ACHN (cell line): ENCODE data around the gene EVA1A.

Source experiments
- DNase-seq: peaks from one replicate; pipeline ENCODE4 v3.0.0-alpha.2; 2015
- in situ Hi-C: cut with HindIII; loops from 2 replicates; pipeline ENCODE4 v1.10.0; 2017; ENCODE audit warnings: low sequenced_read_pairs, low pct_ligation_motif_present, low pct_unique_long_range_greater_than_20kb

EVA1A gene

GRCh38 chr2:75525434-75526310 is 35.1 kb downstream of the EVA1A start:
- in situ Hi-C loops, result no loop called here
- peak; percentile 62 for DNase-seq

- DNase-seq, result no peak
- in situ Hi-C loops, result no loop called here
Observed at GRCh38 chr2:75524276-75524911, 36.3 kb downstream of the EVA1A start.

- DNase-seq, result peak; percentile 77
- in situ Hi-C loops, result no loop called here
Observed at GRCh38 chr2:75523313-75524275, 37.1 kb downstream of the EVA1A start.

- in situ Hi-C loops, result no loop called here
- DNase-seq, result peak; percentile 40
Observed at GRCh38 chr2:75522543-75523312, 38.0 kb downstream of the EVA1A start.

GRCh38 chr2:75521225-75521872 is 39.4 kb downstream of the EVA1A start:
- in situ Hi-C loops, result no loop called here

GRCh38 chr2:75519843-75520242 is 40.9 kb downstream of the EVA1A start:
- no peak for DNase-seq
- in situ Hi-C loops, result no loop called here

More at GRCh38 chr2:75521225-75521872, 39.4 kb downstream of the EVA1A start:
- DNase-seq, result no peak

GRCh38 chr2:75518638-75519465 is 41.9 kb downstream of the EVA1A start:
- DNase-seq, result no peak
- in situ Hi-C loops, result no loop called here

- no peak for DNase-seq
- in situ Hi-C loops, result no loop called here
Observed at GRCh38 chr2:75517547-75518230, 43.0 kb downstream of the EVA1A start.

GRCh38 chr2:75516378-75517360 is 44.1 kb downstream of the EVA1A start:
- no peak for DNase-seq
- in situ Hi-C loops, result no loop called here

- in situ Hi-C loops, result no loop called here
- no peak for DNase-seq
Observed at GRCh38 chr2:75515584-75516368, 45.0 kb downstream of the EVA1A start.

GRCh38 chr2:75513616-75514170 is 47.0 kb downstream of the EVA1A start:
- DNase-seq, result no peak
- in situ Hi-C loops, result no loop called here

- in situ Hi-C loops, result no loop called here
- no peak for DNase-seq
Observed at GRCh38 chr2:75512455-75513212, 48.1 kb downstream of the EVA1A start.

GRCh38 chr2:75506101-75506697 is 54.5 kb downstream of the EVA1A start:
- DNase-seq, result no peak
- in situ Hi-C loops, result no loop called here
